Nephron progenitor cell (in vitro differentiated cells): ENCODE data around the gene JAKMIP2.

Experiments used
- DNase-seq: peaks from one replicate; pipeline ENCODE4 v3.0.0; 2021
- H3K27ac Mint-ChIP-seq: 2 replicates; pipeline ENCODE4 v1.8.0; 2021; ENCODE audit warnings: mild to moderate bottlenecking, moderate library complexity, mixed read lengths
- H3K27me3 Mint-ChIP-seq: 2 replicates; pipeline ENCODE4 v1.8.0; 2021; ENCODE audit warnings: mild to moderate bottlenecking, low read depth, mixed read lengths; ENCODE audit not compliant: poor library complexity
- H3K36me3 Mint-ChIP-seq: 2 replicates; pipeline ENCODE4 v1.8.0; 2021; ENCODE audit warnings: low read depth, mixed read lengths
- H3K4me1 Mint-ChIP-seq: 2 replicates; pipeline ENCODE4 v1.8.0; 2021; ENCODE audit warnings: mixed read lengths
- H3K4me3 Mint-ChIP-seq: 2 replicates; pipeline ENCODE4 v1.8.0; 2021; ENCODE audit warnings: mild to moderate bottlenecking, moderate library complexity, mixed read lengths
- H3K9me3 Mint-ChIP-seq: 2 replicates; pipeline ENCODE4 v1.8.0; 2021; ENCODE audit warnings: mild to moderate bottlenecking, moderate library complexity, mixed read lengths
- TF ChIP-seq, protein P1 (sequence below): fragments of 200-600 bp; sonication (generic); IDR thresholded peaks from 2 replicates; pipeline ENCODE4 v1.5.0; 2021; ENCODE audit warnings: antibody characterized with exemption

JAKMIP2 gene

DNA sequence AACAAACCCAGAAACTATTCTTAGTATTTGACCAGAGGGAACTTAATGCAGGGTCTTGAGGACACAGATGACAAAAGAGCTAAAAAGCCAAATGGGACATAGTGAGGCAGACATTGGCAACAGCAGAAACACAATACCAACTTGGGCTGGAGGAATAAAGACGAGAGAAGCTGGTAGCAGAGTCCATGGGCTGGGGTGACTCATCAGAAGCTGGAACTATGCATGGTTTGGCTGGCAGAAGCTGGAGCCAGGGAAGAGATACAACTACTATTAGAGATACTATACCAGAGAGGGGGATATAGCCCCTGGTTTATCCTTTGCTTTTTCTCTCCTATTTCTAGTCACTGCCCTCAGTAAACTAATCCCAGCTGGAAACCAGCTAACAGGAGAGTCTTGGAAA lies 243.5 kb downstream of the JAKMIP2 start:
- Mint-ChIP-seq H3K27me3 (no peaks in the 10 kb centered on the region), H3K36me3 (no peaks in the 10 kb centered on the region), H3K27ac (no peak overlapping the region), H3K4me3 (no peak overlapping the region), H3K4me1 (peaks cover 4% of the 10 kb centered on the region), H3K9me3 (no peaks in the 10 kb centered on the region)
- DNase-seq = no peak
- TF ChIP-seq, protein P1, sequence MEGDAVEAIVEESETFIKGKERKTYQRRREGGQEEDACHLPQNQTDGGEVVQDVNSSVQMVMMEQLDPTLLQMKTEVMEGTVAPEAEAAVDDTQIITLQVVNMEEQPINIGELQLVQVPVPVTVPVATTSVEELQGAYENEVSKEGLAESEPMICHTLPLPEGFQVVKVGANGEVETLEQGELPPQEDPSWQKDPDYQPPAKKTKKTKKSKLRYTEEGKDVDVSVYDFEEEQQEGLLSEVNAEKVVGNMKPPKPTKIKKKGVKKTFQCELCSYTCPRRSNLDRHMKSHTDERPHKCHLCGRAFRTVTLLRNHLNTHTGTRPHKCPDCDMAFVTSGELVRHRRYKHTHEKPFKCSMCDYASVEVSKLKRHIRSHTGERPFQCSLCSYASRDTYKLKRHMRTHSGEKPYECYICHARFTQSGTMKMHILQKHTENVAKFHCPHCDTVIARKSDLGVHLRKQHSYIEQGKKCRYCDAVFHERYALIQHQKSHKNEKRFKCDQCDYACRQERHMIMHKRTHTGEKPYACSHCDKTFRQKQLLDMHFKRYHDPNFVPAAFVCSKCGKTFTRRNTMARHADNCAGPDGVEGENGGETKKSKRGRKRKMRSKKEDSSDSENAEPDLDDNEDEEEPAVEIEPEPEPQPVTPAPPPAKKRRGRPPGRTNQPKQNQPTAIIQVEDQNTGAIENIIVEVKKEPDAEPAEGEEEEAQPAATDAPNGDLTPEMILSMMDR = no peak

DNA sequence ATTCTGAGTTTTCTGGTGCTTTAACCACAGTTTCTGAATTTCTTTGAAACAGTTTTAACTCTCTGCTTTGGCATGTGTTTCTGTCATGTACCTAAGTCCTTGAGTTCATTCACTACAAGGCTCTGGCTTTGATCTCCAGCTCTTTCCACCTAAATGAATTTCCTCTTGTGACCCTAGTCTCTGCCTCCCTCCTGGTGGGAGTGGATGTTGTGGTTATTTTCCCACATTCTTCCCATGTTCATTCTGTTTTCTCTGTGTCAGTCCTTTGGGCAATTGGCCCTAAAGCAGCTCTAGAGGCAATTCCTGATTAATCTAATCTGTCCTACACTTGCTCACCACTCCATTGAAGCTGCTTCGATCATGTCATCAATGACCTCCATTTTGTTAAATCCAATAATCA lies 244.3 kb downstream of the JAKMIP2 start:
- peak overlapping the region; percentile 37 for H3K27ac Mint-ChIP-seq
- no peak overlapping the region for H3K4me3 Mint-ChIP-seq
- peaks cover 4% of the 10 kb centered on the region for H3K4me1 Mint-ChIP-seq
- H3K36me3 Mint-ChIP-seq = no peaks in the 10 kb centered on the region
- H3K27me3 Mint-ChIP-seq = no peaks in the 10 kb centered on the region
- H3K9me3 Mint-ChIP-seq = no peaks in the 10 kb centered on the region
- DNase-seq = no peak
- TF ChIP-seq, protein P1 = no peak
